GM12875 (cell line): ENCODE results near the gene SH3D21.

ENCODE experiments used
- H3K4me3 ChIP-seq: one replicate; pipeline ENCODE4 v1.5.1; 2011; ENCODE audit warnings: low read depth, low read length, control low read depth
- CTCF ChIP-seq: IDR thresholded peaks from 2 replicates; pipeline ENCODE4 v1.5.1; 2011; ENCODE audit warnings: low read depth, mild to moderate bottlenecking, control low read depth, inconsistent platforms, low read length, moderate library complexity, borderline replicate concordance; ENCODE audit not compliant: insufficient read depth

Gene SH3D21

GRCh38 chr1:36301220-36301619 is 4.9 kb upstream of the SH3D21 start:
- no peak for TF ChIP-seq CTCF
- no peak overlapping the region for H3K4me3 ChIP-seq

GRCh38 chr1:36303244-36303643 is 2.9 kb upstream of the SH3D21 start:
- TF ChIP-seq CTCF, result no peak
- H3K4me3 ChIP-seq, result no peak overlapping the region

GRCh38 chr1:36303650-36304360 is 2.4 kb upstream of the SH3D21 start:
- H3K4me3 ChIP-seq, result no peak overlapping the region
- TF ChIP-seq CTCF, result no peak

- H3K4me3 ChIP-seq, result no peak overlapping the region
- no peak for TF ChIP-seq CTCF
Measured at GRCh38 chr1:36304521-36304920, 1.6 kb upstream of the SH3D21 start.

- no peak for TF ChIP-seq CTCF
- H3K4me3 ChIP-seq, result no peak overlapping the region
Measured at GRCh38 chr1:36304970-36305914, 926 bp upstream of the SH3D21 start.

- no peak overlapping the region for H3K4me3 ChIP-seq
- TF ChIP-seq CTCF, result no peak
Measured at GRCh38 chr1:36305915-36306209, 306 bp upstream of the SH3D21 start.
